ENCODE data around the gene RTP1. TPM values are rescaled to one million over a fixed set of nuclear protein-coding genes. Genes with fewer than 3 reads are reported as not detected.

The RTP1 gene
- total RNA-seq, 1 experiment from 2014 or later: not detected

DNA sequence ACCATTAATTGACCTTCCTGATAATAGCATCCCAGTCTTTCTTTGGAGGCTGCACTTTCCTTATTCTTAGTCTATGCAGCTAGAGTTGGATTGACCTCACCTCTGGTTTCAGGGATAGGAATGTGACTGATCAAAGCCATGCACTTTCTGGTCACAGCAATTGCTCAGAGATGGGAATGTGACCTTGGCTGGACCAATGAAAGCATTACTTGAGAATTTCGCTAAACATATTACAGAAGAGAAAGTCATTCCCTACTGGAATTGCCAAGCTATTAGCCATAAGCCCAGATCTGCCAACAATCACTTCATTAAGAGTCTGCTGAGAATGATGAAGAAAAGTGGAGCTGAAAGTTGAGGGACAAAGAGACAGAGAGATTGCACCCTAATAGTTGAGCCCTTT lies 32.7 kb downstream of the RTP1 start:
- Histone ChIP-seq H3K4me3 (replicated peaks in 1 of 2; ENCODE audit: low read depth in 1 of 2, low read length in 2 of 2) (no peak overlapping the region), H2AFZ (ENCODE audit: low read depth, low read length, poor library complexity, severe bottlenecking) (no peak overlapping the region), H3K36me3 (ENCODE audit: control insufficient read depth in 1 of 2, insufficient read depth in 2 of 2, low read length in 2 of 2) (no peaks in the 10 kb centered on the region), H3K27me3 (ENCODE audit: insufficient read depth, low read length) (peaks cover 31% of the 10 kb centered on the region), H3K27ac (ENCODE audit: low read depth, low read length) (no peak overlapping the region), H4K20me1 (ENCODE audit: insufficient read depth) (no peaks in the 10 kb centered on the region), H3K9ac (ENCODE audit: low read length) (no peak overlapping the region), H3K9me2 (ENCODE audit: insufficient read depth) (no peaks in the 10 kb centered on the region), H3K4me2 (ENCODE audit: low read length) (no peak overlapping the region), H3K79me2 (ENCODE audit: insufficient read depth, low read length) (no peaks in the 10 kb centered on the region), H3K4me1 (ENCODE audit: control insufficient read depth in 1 of 2, insufficient read depth in 2 of 2, low read length in 2 of 2) (peaks cover 0 to 6% of the 10 kb centered on the region in 2 experiments; a peak in 2 of 4 replicates), H3K9me3 (ENCODE audit: control insufficient read depth in 1 of 2, insufficient read depth in 1 of 2, low read depth in 1 of 2, low read length in 2 of 2) (no peaks in the 10 kb centered on the region)
- no peak for ATAC-seq
- ChIA-PET RAD21 (ENCODE audit: low non-redundant PET in 1 of 2, low total read pairs in 2 of 2, uncharacterized antibody in 2 of 2, unreplicated experiment in 2 of 2) (no interaction called here), POLR2A (no interaction called here), CTCF (no interaction called here)
- BruUV-seq (replicated peaks): no TSS peak
- no peak for DNase-seq (ENCODE audit: low read depth, low spot score)
- TF ChIP-seq EZH2 (IDR thresholded peaks at IDR 0.05) (no peak), EZH2phosphoT487 (IDR thresholded peaks at IDR 0.05; ENCODE audit: borderline replicate concordance) (no peak), CEBPB (IDR thresholded peaks at IDR 0.05; ENCODE audit: low read depth) (no peak), POLR2AphosphoS5 (IDR thresholded peaks at IDR 0.05; ENCODE audit: low read depth, low read length) (no peak), ZFX (IDR thresholded peaks at IDR 0.05) (no peak), ELF1 (IDR thresholded peaks at IDR 0.05; ENCODE audit: borderline replicate concordance, low read depth) (no peak)
- TF ChIP-seq, protein P1, sequence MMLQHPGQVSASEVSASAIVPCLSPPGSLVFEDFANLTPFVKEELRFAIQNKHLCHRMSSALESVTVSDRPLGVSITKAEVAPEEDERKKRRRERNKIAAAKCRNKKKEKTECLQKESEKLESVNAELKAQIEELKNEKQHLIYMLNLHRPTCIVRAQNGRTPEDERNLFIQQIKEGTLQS (IDR thresholded peaks at IDR 0.05): no peak
- TF ChIP-seq, protein P2, sequence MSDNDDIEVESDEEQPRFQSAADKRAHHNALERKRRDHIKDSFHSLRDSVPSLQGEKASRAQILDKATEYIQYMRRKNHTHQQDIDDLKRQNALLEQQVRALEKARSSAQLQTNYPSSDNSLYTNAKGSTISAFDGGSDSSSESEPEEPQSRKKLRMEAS (IDR thresholded peaks at IDR 0.05): no peak
- TF ChIP-seq, protein P3, sequence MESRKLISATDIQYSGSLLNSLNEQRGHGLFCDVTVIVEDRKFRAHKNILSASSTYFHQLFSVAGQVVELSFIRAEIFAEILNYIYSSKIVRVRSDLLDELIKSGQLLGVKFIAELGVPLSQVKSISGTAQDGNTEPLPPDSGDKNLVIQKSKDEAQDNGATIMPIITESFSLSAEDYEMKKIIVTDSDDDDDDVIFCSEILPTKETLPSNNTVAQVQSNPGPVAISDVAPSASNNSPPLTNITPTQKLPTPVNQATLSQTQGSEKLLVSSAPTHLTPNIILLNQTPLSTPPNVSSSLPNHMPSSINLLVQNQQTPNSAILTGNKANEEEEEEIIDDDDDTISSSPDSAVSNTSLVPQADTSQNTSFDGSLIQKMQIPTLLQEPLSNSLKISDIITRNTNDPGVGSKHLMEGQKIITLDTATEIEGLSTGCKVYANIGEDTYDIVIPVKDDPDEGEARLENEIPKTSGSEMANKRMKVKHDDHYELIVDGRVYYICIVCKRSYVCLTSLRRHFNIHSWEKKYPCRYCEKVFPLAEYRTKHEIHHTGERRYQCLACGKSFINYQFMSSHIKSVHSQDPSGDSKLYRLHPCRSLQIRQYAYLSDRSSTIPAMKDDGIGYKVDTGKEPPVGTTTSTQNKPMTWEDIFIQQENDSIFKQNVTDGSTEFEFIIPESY (IDR thresholded peaks at IDR 0.05; ENCODE audit: extremely low read depth, insufficient replicate concordance, low read length): no peak
- TF ChIP-seq, protein P4, sequence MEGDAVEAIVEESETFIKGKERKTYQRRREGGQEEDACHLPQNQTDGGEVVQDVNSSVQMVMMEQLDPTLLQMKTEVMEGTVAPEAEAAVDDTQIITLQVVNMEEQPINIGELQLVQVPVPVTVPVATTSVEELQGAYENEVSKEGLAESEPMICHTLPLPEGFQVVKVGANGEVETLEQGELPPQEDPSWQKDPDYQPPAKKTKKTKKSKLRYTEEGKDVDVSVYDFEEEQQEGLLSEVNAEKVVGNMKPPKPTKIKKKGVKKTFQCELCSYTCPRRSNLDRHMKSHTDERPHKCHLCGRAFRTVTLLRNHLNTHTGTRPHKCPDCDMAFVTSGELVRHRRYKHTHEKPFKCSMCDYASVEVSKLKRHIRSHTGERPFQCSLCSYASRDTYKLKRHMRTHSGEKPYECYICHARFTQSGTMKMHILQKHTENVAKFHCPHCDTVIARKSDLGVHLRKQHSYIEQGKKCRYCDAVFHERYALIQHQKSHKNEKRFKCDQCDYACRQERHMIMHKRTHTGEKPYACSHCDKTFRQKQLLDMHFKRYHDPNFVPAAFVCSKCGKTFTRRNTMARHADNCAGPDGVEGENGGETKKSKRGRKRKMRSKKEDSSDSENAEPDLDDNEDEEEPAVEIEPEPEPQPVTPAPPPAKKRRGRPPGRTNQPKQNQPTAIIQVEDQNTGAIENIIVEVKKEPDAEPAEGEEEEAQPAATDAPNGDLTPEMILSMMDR (IDR thresholded peaks at IDR 0.05 in 2 of 3, conservative IDR thresholded peaks at IDR 0.05 in 1 of 3; ENCODE audit: borderline replicate concordance in 1 of 3, insufficient read depth in 1 of 3, low read depth in 2 of 3, low read length in 2 of 3): no peak
- intact Hi-C loops (cut with micrococcal nuclease): no loop called here
